K562 (cell line): ENCODE data around the gene CIAO3. TPM values are rescaled to one million over a fixed set of nuclear protein-coding genes. Genes with fewer than 3 reads are reported as not detected.

Experiments
- DEAF1 ChIP-seq: fragments of 450-650 bp; formaldehyde crosslinking; IDR thresholded peaks from 2 replicates; pipeline ENCODE4 v1.4.0; 2020; ENCODE audit warnings: mild to moderate bottlenecking, moderate library complexity
- ELF4 ChIP-seq: fragments of 450-650 bp; formaldehyde crosslinking; IDR thresholded peaks from 2 replicates; pipeline ENCODE4 v1.4.0; 2022; ENCODE audit warnings: missing genetic modification characterization
- FOSL1 ChIP-seq: fragments of 200-800 bp; sonication (Bioruptor generic); conservative IDR thresholded peaks from 2 replicates; pipeline ENCODE4 v1.6.1; 2016; ENCODE audit warnings: missing genetic modification characterization, missing compliant biosample characterization
- HNRNPK ChIP-seq: fragments of 200-400 bp; formaldehyde crosslinking; IDR thresholded peaks from one replicate; pipeline ENCODE4 v1.6.1; 2018; ENCODE audit warnings: mild to moderate bottlenecking, low read depth, low read length; ENCODE audit not compliant: poor library complexity, severe bottlenecking
- ILK ChIP-seq: fragments of 450-650 bp; IDR thresholded peaks from 2 replicates; pipeline ENCODE4 v1.6.1; 2016; ENCODE audit warnings: missing genetic modification characterization, low read depth, mild to moderate bottlenecking, missing compliant biosample characterization, moderate library complexity, borderline replicate concordance
- PCBP1 ChIP-seq: fragments of 200-400 bp; formaldehyde crosslinking; IDR thresholded peaks from 2 replicates; pipeline ENCODE4 v1.6.1; 2018; ENCODE audit warnings: mild to moderate bottlenecking, low read depth, low read length; ENCODE audit not compliant: poor library complexity, severe bottlenecking
- PKNOX1 ChIP-seq: fragments of 450-650 bp; IDR thresholded peaks from 2 replicates; pipeline ENCODE4 v1.6.1; 2016
- RBBP5 ChIP-seq: fragments of 200-600 bp; sonication (generic); IDR thresholded peaks from 2 replicates; pipeline ENCODE4 v1.6.1; 2012; ENCODE audit warnings: borderline replicate concordance, mild to moderate bottlenecking, low read length, control low read depth, inconsistent platforms; ENCODE audit not compliant: insufficient read depth, poor library complexity, severe bottlenecking
- TRIM28 ChIP-seq: fragments of 450-650 bp; IDR thresholded peaks from 2 replicates; pipeline ENCODE4 v1.6.1; 2017
- ZNF140 ChIP-seq: fragments of 250-450 bp; sonication (Bioruptor Pico); IDR thresholded peaks from 2 replicates; pipeline ENCODE4 v1.8.0; 2021; ENCODE audit warnings: moderate library complexity, mild to moderate bottlenecking, inconsistent platforms
- ZNF263 ChIP-seq: sonication (generic); formaldehyde crosslinking; IDR thresholded peaks from 2 replicates; pipeline ENCODE4 v1.8.0; 2022; ENCODE audit warnings: mild to moderate bottlenecking, missing genetic modification reagents, borderline replicate concordance
- ZNF41 ChIP-seq: fragments of 250-450 bp; sonication (Bioruptor Pico); conservative IDR thresholded peaks from 2 replicates; pipeline ENCODE4 v1.4.0; 2020; ENCODE audit warnings: mild to moderate bottlenecking
- ZNF584 ChIP-seq: fragments of 200-800 bp; sonication (Bioruptor generic); IDR thresholded peaks from 2 replicates; pipeline ENCODE4 v1.6.1; 2016; ENCODE audit warnings: low read depth, mild to moderate bottlenecking, missing genetic modification characterization, missing compliant biosample characterization
- ZNF75A ChIP-seq: fragments of 450-650 bp; formaldehyde crosslinking; IDR thresholded peaks from 2 replicates; pipeline ENCODE4 v1.4.0; 2020; ENCODE audit warnings: mild to moderate bottlenecking
- polyA plus RNA-seq, 8 experiments: library from polyadenylated mRNA; depleted of rRNA in 4 of 8; stranded (reverse) in 5 of 8; unstranded in 3 of 8; fragments of >200 nt; fragmentation: Nextera tagmentation in 2 of 8; fragmentation: Illumina TruSeq in 1 of 8; extraction: Ambion mirVana in 2 of 8; extraction: Trizol in 1 of 8; gene quantifications; 2 replicates each; pipeline versions ENCODE4 v1.2.1 to v1.2.3, GENCODE V29; 2011 to 2014; ENCODE audit warnings: inconsistent platforms in 1 of 8, missing spikeins in 1 of 8
- total RNA-seq, 7 experiments: library from RNA; depleted of rRNA in 6 of 7; stranded (reverse); fragments of >200 nt in 6 of 7; fragmentation: Illumina TruSeq in 2 of 7; extraction: Trizol in 2 of 7; gene quantifications; 2 replicates each; pipeline versions ENCODE4 v1.2.1 to v1.2.3, GENCODE V29; 2011 to 2021; ENCODE audit warnings: low replicate concordance in 1 of 7
- TF ChIP-seq, protein P1 (sequence below): fragments of 450-650 bp; IDR thresholded peaks from 2 replicates; pipeline ENCODE4 v1.6.1; 2016; ENCODE audit warnings: low read depth

Gene CIAO3
- total and polyA plus RNA-seq, 9 of the 15 experiments (the other 6 are each of a cell fraction or from before 2014, with no cell fraction given) = 2.2 to 35.6 (median 18.7) TPM

GRCh38 chr16:740764-741505 lies at the start of gene CIAO3 (continued):
- TF ChIP-seq, protein P1, sequence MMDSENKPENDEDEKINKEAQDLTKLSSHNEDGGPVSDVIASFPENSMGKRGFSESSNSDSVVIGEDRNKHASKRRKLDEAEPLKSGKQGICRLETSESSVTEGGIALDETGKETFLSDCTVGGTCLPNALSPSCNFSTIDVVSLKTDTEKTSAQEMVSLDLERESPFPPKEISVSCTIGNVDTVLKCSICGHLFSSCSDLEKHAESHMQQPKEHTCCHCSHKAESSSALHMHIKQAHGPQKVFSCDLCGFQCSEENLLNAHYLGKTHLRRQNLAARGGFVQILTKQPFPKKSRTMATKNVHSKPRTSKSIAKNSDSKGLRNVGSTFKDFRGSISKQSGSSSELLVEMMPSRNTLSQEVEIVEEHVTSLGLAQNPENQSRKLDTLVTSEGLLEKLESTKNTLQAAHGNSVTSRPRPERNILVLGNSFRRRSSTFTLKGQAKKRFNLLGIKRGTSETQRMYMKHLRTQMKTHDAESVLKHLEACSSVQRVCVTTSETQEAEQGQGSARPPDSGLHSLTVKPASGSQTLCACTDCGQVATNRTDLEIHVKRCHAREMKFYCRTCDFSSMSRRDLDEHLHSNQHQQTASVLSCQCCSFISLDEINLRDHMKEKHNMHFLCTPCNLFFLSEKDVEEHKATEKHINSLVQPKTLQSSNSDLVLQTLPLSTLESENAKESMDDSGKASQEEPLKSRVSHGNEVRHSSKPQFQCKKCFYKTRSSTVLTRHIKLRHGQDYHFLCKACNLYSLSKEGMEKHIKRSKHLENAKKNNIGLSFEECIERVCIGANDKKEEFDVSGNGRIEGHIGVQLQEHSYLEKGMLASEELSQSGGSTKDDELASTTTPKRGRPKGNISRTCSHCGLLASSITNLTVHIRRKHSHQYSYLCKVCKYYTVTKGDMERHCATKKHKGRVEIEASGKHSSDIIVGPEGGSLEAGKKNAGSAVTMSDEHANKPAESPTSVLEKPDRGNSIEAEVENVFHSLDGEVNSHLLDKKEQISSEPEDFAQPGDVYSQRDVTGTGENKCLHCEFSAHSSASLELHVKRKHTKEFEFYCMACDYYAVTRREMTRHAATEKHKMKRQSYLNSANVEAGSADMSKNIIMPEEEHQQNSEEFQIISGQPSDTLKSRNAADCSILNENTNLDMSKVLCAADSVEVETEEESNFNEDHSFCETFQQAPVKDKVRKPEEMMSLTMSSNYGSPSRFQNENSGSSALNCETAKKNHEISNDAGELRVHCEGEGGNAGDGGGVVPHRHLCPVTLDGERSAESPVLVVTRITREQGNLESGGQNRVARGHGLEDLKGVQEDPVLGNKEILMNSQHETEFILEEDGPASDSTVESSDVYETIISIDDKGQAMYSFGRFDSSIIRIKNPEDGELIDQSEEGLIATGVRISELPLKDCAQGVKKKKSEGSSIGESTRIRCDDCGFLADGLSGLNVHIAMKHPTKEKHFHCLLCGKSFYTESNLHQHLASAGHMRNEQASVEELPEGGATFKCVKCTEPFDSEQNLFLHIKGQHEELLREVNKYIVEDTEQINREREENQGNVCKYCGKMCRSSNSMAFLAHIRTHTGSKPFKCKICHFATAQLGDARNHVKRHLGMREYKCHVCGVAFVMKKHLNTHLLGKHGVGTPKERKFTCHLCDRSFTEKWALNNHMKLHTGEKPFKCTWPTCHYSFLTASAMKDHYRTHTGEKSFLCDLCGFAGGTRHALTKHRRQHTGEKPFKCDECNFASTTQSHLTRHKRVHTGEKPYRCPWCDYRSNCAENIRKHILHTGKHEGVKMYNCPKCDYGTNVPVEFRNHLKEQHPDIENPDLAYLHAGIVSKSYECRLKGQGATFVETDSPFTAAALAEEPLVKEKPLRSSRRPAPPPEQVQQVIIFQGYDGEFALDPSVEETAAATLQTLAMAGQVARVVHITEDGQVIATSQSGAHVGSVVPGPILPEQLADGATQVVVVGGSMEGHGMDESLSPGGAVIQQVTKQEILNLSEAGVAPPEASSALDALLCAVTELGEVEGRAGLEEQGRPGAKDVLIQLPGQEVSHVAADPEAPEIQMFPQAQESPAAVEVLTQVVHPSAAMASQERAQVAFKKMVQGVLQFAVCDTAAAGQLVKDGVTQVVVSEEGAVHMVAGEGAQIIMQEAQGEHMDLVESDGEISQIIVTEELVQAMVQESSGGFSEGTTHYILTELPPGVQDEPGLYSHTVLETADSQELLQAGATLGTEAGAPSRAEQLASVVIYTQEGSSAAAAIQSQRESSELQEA = no peak
- peak; percentile 64 for TF ChIP-seq HNRNPK
- no peak for TF ChIP-seq ZNF140
- peak; percentile 68 for TF ChIP-seq PCBP1
- TF ChIP-seq ZNF584 (CRISPR knock-in tag) = no peak
- no peak for TF ChIP-seq ILK (tag)
- 0 out of 2 replicates have a peak, but pooled peaks have one; percentile 23 for TF ChIP-seq FOSL1 (tag)
- no peak for TF ChIP-seq TRIM28
- TF ChIP-seq RBBP5 = no peak
- no peak for TF ChIP-seq ZNF75A
- 0 out of 2 replicates have a peak, but pooled peaks have one; percentile 6 for TF ChIP-seq ELF4 (CRISPR knock-in tag)
- TF ChIP-seq ZNF41 (CRISPR knock-in tag) = no peak
- no peak for TF ChIP-seq ZNF263 (CRISPR knock-in tag)
- no peak for TF ChIP-seq DEAF1
- no peak; the same call in 1 of the 2 replicates for TF ChIP-seq PKNOX1
